WERI-Rb-1 (cell line): ENCODE measurements around the gene TBC1D5.
"Not testable (repeated sequence)": the region's sequence is repeated elsewhere in the genome, so short reads cannot be mapped to it uniquely, and the experiment has no call there.

Experiments
- DNase-seq: peaks from one replicate; pipeline ENCODE4 v3.0.0-alpha.2; 2020
- H3K27ac ChIP-seq: fragments of 250-450 bp; sonication (Bioruptor Pico); 2 replicates; pipeline ENCODE4 v1.5.1; 2020; ENCODE audit warnings: mild to moderate bottlenecking, moderate library complexity
- H3K27me3 ChIP-seq: fragments of 250-450 bp; sonication (Bioruptor Pico); 2 replicates; pipeline ENCODE4 v1.5.1; 2021; ENCODE audit warnings: mild to moderate bottlenecking, low read depth, moderate library complexity; ENCODE audit not compliant: insufficient read depth, severe bottlenecking
- H3K36me3 ChIP-seq: fragments of 250-450 bp; sonication (Bioruptor Pico); 2 replicates; pipeline ENCODE4 v1.5.1; 2020; ENCODE audit warnings: mild to moderate bottlenecking, moderate library complexity
- H3K4me3 ChIP-seq: 2 replicates; pipeline ENCODE4 v1.5.1; 2011; ENCODE audit warnings: low read depth, mild to moderate bottlenecking, control low read depth, low read length
- H3K9me3 ChIP-seq: fragments of 250-450 bp; sonication (Bioruptor Pico); 2 replicates; pipeline ENCODE4 v1.5.1; 2021; ENCODE audit warnings: mild to moderate bottlenecking, moderate library complexity; ENCODE audit not compliant: severe bottlenecking
- TF ChIP-seq, protein P1 (sequence below): IDR thresholded peaks from 2 replicates; pipeline ENCODE4 v1.5.1; 2011; ENCODE audit warnings: low read depth, mild to moderate bottlenecking, control low read depth, inconsistent platforms, low read length

TBC1D5 gene

DNA sequence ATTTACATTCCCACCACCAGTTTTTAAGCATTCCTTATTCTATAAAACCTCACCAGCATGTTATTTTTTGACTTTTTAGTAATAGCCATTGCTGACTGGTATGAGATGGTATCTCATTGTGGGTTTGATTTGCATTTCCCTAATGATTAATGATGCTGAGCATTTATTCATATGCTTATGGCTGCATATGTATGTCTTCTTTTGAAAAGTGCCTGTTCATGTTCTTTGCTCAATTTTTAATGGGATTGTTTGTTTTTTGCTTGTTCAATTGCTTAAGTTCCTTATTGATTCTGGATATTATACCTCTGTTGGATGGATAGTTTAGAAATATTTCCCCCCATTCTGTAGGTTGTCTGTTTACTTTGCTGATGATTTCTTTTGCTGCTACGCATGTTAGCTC lies 16.1 kb downstream of the TBC1D5 start:
- TF ChIP-seq, protein P1, sequence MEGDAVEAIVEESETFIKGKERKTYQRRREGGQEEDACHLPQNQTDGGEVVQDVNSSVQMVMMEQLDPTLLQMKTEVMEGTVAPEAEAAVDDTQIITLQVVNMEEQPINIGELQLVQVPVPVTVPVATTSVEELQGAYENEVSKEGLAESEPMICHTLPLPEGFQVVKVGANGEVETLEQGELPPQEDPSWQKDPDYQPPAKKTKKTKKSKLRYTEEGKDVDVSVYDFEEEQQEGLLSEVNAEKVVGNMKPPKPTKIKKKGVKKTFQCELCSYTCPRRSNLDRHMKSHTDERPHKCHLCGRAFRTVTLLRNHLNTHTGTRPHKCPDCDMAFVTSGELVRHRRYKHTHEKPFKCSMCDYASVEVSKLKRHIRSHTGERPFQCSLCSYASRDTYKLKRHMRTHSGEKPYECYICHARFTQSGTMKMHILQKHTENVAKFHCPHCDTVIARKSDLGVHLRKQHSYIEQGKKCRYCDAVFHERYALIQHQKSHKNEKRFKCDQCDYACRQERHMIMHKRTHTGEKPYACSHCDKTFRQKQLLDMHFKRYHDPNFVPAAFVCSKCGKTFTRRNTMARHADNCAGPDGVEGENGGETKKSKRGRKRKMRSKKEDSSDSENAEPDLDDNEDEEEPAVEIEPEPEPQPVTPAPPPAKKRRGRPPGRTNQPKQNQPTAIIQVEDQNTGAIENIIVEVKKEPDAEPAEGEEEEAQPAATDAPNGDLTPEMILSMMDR: no peak
- Histone ChIP-seq H3K27ac (no peak overlapping the region), H3K9me3 (no peaks in the 10 kb centered on the region), H3K27me3 (no peaks in the 10 kb centered on the region), H3K4me3 (no peak overlapping the region), H3K36me3 (no peaks in the 10 kb centered on the region)
- no peak for DNase-seq

DNA sequence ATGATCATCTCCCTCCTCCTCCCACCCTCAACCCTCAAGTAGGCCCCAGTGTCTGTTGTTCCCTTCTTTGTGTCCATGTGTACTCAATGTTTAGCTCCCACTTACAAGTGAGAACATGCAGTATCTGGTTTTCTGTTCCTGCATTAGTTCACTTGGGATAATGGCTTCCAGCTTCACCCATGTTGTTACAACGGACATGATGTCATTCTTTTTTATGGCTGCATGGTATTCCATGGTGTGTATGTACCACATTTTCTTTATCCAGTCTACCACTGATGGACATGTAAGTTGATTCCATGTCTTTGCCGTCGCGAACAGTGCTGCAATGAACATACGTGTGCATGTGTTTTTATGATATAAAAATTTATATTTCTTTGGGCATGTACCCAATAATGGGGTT lies 16.6 kb downstream of the TBC1D5 start:
- H3K27me3 ChIP-seq, H3K4me3 ChIP-seq, H3K36me3 ChIP-seq, DNase-seq, H3K27ac ChIP-seq, H3K9me3 ChIP-seq: not testable (repeated sequence)

DNA sequence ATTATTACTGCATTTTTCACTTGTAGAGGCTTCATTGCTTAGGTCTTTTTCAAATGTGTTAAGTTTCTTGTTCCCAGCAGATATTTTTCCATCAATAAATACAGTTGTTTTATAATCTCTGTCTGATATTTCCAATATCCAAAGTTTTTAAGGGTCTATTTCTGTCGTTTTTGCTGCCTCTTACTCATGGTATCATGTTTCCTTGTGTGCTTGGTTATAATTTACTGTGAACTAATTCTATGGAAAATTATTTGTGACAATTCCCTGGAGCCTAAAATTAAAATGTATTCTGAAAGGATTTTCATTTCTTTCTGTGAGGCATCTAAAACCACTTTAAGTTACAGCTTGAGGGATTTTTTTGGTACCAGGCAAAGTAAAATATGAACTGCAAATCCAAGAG lies 17.5 kb downstream of the TBC1D5 start:
- TF ChIP-seq, protein P1: no peak
- H3K9me3 ChIP-seq: no peaks in the 10 kb centered on the region
- H3K4me3 ChIP-seq: no peak overlapping the region
- no peak overlapping the region for H3K27ac ChIP-seq
- H3K27me3 ChIP-seq: no peaks in the 10 kb centered on the region
- no peaks in the 10 kb centered on the region for H3K36me3 ChIP-seq
- DNase-seq: no peak

DNA sequence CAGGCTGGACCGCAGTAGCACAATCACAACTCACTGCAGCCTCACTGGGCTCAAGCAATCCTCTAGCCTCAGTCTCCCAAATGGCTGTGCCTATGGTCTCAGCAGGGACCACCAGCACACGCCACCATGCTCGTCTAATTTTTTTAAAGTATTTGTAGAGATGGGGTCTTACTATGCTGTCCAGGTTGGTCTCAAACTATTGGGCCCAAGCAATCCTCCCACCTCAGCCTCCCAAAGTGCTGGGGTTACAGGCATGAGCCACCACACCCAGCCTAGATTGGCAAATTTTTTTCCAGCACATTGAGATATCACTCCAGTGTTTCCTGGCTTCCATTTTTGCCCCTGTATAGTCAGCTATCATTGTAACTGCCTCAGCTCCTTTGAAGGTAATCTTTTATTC lies 18.3 kb downstream of the TBC1D5 start:
- H3K27me3 ChIP-seq: no peaks in the 10 kb centered on the region
- no peak overlapping the region for H3K4me3 ChIP-seq
- no peak overlapping the region for H3K27ac ChIP-seq
- TF ChIP-seq, protein P1: no peak
- no peak for DNase-seq
- H3K36me3 ChIP-seq: no peaks in the 10 kb centered on the region
- no peaks in the 10 kb centered on the region for H3K9me3 ChIP-seq

DNA sequence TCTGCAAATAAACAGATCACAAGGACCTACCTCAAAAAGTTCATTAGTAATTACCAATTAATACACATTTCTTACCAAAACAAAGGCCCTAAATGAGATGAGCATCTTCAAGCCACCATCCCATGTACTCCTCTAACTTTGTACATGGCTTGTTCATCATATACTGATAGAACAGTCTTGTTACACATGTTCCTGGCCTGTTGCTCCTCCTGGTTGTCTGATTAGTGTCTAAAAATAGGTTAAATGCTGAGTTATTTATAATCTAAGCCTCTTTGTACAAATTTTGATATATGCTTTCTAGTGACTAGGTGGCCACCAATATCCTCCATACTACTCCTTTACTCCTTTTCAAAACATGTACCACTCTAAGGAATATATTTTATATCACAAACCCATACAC lies 25.0 kb downstream of the TBC1D5 start:
- H3K4me3 ChIP-seq: no peak overlapping the region
- no peaks in the 10 kb centered on the region for H3K9me3 ChIP-seq
- H3K36me3 ChIP-seq: no peaks in the 10 kb centered on the region
- H3K27me3 ChIP-seq: no peaks in the 10 kb centered on the region
- TF ChIP-seq, protein P1: no peak
- no peak for DNase-seq
- no peak overlapping the region for H3K27ac ChIP-seq

DNA sequence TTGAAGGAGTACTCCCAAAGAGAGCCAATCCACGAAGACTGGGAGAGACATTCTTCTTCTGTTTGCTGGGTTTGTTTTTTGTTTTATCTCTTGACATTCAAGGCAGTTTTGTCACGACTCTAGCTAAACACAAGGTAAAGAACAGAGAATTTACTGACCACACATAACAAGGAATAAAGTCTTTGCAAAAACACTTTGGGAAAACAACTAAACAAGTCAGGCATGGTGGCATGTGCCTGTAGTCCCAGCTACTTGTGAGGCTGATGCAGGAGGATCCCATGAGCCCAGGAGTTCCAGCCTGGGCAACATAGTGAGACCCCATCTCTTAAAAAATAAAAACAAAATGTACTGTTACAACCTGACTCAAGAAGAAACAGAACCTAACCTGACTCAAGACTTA lies 28.0 kb downstream of the TBC1D5 start:
- Histone ChIP-seq H3K4me3 (no peak overlapping the region), H3K27ac (no peak overlapping the region), H3K27me3 (no peaks in the 10 kb centered on the region), H3K9me3 (no peaks in the 10 kb centered on the region), H3K36me3 (no peaks in the 10 kb centered on the region)
- DNase-seq: no peak
- TF ChIP-seq, protein P1: no peak
